PC-3 (cell line): ENCODE results near the gene GTF2H4. TPM values are rescaled to one million over a fixed set of nuclear protein-coding genes. Genes with fewer than 3 reads are reported as not detected.
"Not testable (repeated sequence)": the region's sequence is repeated elsewhere in the genome, so short reads cannot be mapped to it uniquely, and the experiment has no call there.

Source experiments
- ATAC-seq: fragments of 200-7000 bp; cut with Tn5 transposase; 2 replicates; pipeline ENCODE4 v1.9.1; 2020; ENCODE audit warnings: mild to moderate bottlenecking, moderate library complexity
- BruUV-seq: library from RNA; stranded (reverse); fragments of 400-500 nt; replicated peaks from 2 replicates; lab custom pipeline; 2021; lab: Mats Ljungman, UMichigan
- CTCF ChIA-PET: fragments of 300-600 bp; sonication (Branson Sonifier 250); formaldehyde crosslinking; loops from one replicate; lab custom pipeline; 2022; ENCODE audit warnings: antibody characterized with exemption; lab: Charles Lee
- POLR2A ChIA-PET: fragments of 300-600 bp; sonication (Branson Sonifier 250); formaldehyde crosslinking; loops from one replicate; lab custom pipeline; 2022; ENCODE audit warnings: antibody characterized with exemption; ENCODE audit not compliant: unreplicated experiment; lab: Charles Lee
- DNase-seq: peaks from one replicate; pipeline ENCODE4 v3.0.0-alpha.2; 2015
- H2AFZ ChIP-seq: fragments of 300-600 bp; sonication (generic); 2 replicates; pipeline ENCODE4 v1.6.0; 2016; ENCODE audit warnings: antibody characterized with exemption, low read length
- H3F3A ChIP-seq: fragments of 300-600 bp; sonication (generic); one replicate; pipeline ENCODE4 v1.6.0; 2017; ENCODE audit warnings: antibody characterized with exemption, low read length, control low read depth, mild to moderate bottlenecking; ENCODE audit not compliant: unreplicated experiment
- H3K27ac ChIP-seq: fragments of 300-600 bp; sonication (generic); 2 replicates; pipeline ENCODE4 v1.5.1; 2016; ENCODE audit warnings: mild to moderate bottlenecking, low read length
- H3K27me3 ChIP-seq: fragments of 300-600 bp; sonication (generic); 2 replicates; pipeline ENCODE4 v1.6.1; 2016; ENCODE audit warnings: low read length, mixed read lengths
- H3K36me3 ChIP-seq: fragments of 300-600 bp; sonication (generic); 2 replicates; pipeline ENCODE4 v1.6.1; 2016; ENCODE audit warnings: low read depth, mixed run types, low read length, mixed read lengths
- H3K4me1 ChIP-seq: fragments of 300-600 bp; sonication (generic); 2 replicates; pipeline ENCODE4 v1.5.1; 2016; ENCODE audit warnings: low read length; ENCODE audit not compliant: insufficient read depth
- H3K4me2 ChIP-seq: fragments of 300-600 bp; sonication (generic); 2 replicates; pipeline ENCODE4 v1.6.0; 2016; ENCODE audit warnings: low read length
- H3K4me3 ChIP-seq: fragments of 300-600 bp; sonication (generic); 2 replicates; pipeline ENCODE4 v1.5.1; 2016; ENCODE audit warnings: mild to moderate bottlenecking, low read length, mixed read lengths
- H3K79me2 ChIP-seq: fragments of 300-600 bp; sonication (generic); 2 replicates; pipeline ENCODE4 v1.6.1; 2017; ENCODE audit warnings: low read length, mixed read lengths
- H3K9ac ChIP-seq: fragments of 300-600 bp; sonication (generic); 2 replicates; pipeline ENCODE4 v1.6.0; 2016; ENCODE audit warnings: mild to moderate bottlenecking, low read length
- H3K9me2 ChIP-seq: fragments of 300-600 bp; sonication (generic); replicated peaks from 2 replicates; pipeline ENCODE4 v1.6.1; 2016; ENCODE audit warnings: mixed run types, low read length, mixed read lengths
- H3K9me3 ChIP-seq: fragments of 300-600 bp; sonication (generic); 2 replicates; pipeline ENCODE4 v1.6.1; 2016; ENCODE audit warnings: low read length, mixed read lengths
- H4K20me1 ChIP-seq: fragments of 300-600 bp; sonication (generic); 2 replicates; pipeline ENCODE4 v1.6.1; 2016; ENCODE audit warnings: low read length, mixed read lengths
- EZH2 ChIP-seq: fragments of 300-600 bp; sonication (generic); IDR thresholded peaks from one replicate; pipeline ENCODE4 v1.6.1; 2017; ENCODE audit warnings: antibody characterized with exemption, mild to moderate bottlenecking, low read length; ENCODE audit not compliant: unreplicated experiment
- EZH2phosphoT487 ChIP-seq: fragments of 300-600 bp; sonication (generic); IDR thresholded peaks from 2 replicates; pipeline ENCODE4 v1.6.1; 2018; ENCODE audit warnings: mild to moderate bottlenecking, antibody characterized with exemption, low read length, borderline replicate concordance
- intact Hi-C: fragments of 100-400 bp; cut with micrococcal nuclease; formaldehyde crosslinking; loops from 2 replicates; pipeline ENCODE4 v1.9.0; 2023
- total RNA-seq: library from RNA; depleted of rRNA; stranded (reverse); fragments of >200 nt; gene quantifications from 2 replicates; pipeline ENCODE4 v1.2.3, GENCODE V29; 2014
- TF ChIP-seq, protein P1 (sequence below): fragments of 300-600 bp; sonication (generic); conservative IDR thresholded peaks from 2 replicates; pipeline ENCODE4 v1.5.1; 2017; ENCODE audit warnings: antibody characterized with exemption, low read depth, mild to moderate bottlenecking, low read length

Gene GTF2H4
- total RNA-seq, 1 experiment from 2014 or later = 28.7 TPM

DNA sequence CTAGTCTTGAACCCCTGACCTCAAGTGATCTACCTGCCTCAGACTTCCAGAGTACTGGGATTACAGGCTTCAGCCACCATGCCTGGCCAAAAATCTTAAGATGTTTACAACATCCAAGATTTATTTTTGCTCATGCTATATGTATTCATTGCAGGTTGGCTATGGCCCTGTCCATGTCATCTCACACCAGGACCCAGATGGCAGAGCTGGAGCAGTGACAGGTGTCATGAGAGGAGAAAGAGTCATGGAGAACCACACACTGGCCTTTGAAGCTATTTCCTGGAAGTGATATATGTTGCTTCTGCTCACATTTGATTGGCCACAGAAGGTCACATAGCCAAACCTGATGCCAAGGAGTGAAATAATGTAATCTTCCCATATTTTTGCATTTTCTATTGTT, 37.5 kb upstream of the GTF2H4 start:
- Histone ChIP-seq H3K4me3 (no peak overlapping the region), H3K9me3 (peaks cover 9% of the 10 kb centered on the region), H3K27ac (no peak overlapping the region), H3K9me2 (no peaks in the 10 kb centered on the region), H3K27me3 (no peaks in the 10 kb centered on the region), H3K9ac (no peak overlapping the region), H3K36me3 (no peaks in the 10 kb centered on the region; the same call in 1 of the 2 replicates), H4K20me1 (no peaks in the 10 kb centered on the region), H3K4me2 (no peak overlapping the region), H3F3A (no peaks in the 10 kb centered on the region), H3K4me1 (peaks cover under 1% of the 10 kb centered on the region; the same call in 1 of the 2 replicates), H2AFZ (no peak overlapping the region), H3K79me2 (no peaks in the 10 kb centered on the region)
- CTCF ChIA-PET = no interaction called here
- DNase-seq (no peak), ATAC-seq (no peak)
- intact Hi-C loops = no loop called here
- TF ChIP-seq, protein P1, sequence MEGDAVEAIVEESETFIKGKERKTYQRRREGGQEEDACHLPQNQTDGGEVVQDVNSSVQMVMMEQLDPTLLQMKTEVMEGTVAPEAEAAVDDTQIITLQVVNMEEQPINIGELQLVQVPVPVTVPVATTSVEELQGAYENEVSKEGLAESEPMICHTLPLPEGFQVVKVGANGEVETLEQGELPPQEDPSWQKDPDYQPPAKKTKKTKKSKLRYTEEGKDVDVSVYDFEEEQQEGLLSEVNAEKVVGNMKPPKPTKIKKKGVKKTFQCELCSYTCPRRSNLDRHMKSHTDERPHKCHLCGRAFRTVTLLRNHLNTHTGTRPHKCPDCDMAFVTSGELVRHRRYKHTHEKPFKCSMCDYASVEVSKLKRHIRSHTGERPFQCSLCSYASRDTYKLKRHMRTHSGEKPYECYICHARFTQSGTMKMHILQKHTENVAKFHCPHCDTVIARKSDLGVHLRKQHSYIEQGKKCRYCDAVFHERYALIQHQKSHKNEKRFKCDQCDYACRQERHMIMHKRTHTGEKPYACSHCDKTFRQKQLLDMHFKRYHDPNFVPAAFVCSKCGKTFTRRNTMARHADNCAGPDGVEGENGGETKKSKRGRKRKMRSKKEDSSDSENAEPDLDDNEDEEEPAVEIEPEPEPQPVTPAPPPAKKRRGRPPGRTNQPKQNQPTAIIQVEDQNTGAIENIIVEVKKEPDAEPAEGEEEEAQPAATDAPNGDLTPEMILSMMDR = no peak
- TF ChIP-seq EZH2phosphoT487 (no peak), EZH2 (no peak)
- POLR2A ChIA-PET = no interaction called here
- BruUV-seq = no TSS peak

DNA sequence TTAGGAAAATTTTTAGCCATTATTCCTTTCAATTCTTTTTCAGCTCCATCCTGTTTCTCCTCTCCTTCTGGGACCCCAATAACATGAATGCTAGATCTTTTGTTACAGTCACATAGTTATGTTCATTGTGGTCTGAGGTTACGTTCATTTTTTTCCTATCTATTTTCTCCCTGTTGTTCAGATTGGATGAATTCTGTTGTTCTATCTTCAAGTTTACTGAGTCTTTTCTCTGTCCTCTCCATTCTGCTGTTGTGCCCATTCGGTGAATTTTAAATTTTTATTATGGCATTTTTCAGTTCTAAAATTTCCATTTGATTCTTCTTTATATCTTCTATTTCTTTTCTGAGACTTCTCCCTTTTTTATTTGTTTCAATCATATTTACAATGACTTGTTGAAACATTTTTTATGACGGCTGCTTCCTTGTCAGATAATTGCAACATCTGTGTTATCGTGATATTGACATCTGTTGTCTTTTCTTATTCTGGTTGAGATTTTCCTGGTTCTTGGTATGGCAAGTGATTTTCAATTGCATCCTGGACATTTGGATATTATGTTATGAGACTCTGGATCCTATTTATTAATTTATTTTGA, 36.3 kb upstream of the GTF2H4 start:
- Histone ChIP-seq H4K20me1 (no peaks in the 10 kb centered on the region), H2AFZ (no peak overlapping the region), H3K9me3 (peaks cover 9% of the 10 kb centered on the region), H3K36me3 (no peaks in the 10 kb centered on the region; the same call in 1 of the 2 replicates), H3K4me3 (no peak overlapping the region), H3K9me2 (no peaks in the 10 kb centered on the region), H3K9ac (no peak overlapping the region), H3K27ac (no peak overlapping the region), H3K27me3 (no peaks in the 10 kb centered on the region), H3K4me1 (peaks cover 11% of the 10 kb centered on the region; the same call in 1 of the 2 replicates), H3F3A (no peaks in the 10 kb centered on the region), H3K4me2 (no peak overlapping the region), H3K79me2 (no peaks in the 10 kb centered on the region)
- no peak for TF ChIP-seq EZH2phosphoT487
- intact Hi-C loops = no loop called here
- ChIA-PET CTCF (no interaction called here), POLR2A (no interaction called here)
- ATAC-seq (no peak), DNase-seq (no peak)
- no TSS peak for BruUV-seq

DNA sequence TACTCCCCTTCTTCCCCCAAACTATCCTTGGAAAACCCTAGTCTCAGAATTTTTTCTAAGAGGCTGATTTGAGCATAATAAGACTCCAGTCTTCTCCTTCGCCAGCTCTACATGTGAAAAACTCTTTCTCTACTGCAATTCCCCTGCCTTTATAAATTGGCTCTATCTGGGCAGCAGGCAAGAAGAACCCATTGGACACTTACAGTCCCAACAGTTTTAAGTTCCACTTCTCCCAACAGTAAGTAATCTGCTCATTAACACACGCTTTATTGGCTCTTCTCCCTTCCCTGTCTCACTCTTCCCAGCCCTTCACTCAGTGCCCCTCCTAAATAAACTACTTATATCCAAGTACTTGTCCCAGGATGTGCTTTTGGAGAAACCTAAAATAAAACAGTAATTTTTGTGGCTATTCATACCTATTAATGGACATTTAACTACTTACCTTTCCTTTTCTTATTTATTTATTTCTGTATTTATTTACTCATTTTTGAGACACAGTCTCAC, 34.8 kb upstream of the GTF2H4 start:
- no peak for TF ChIP-seq EZH2phosphoT487
- TF ChIP-seq EZH2 = no peak
- TF ChIP-seq, protein P1 = no peak
- H3K27me3 ChIP-seq = no peaks in the 10 kb centered on the region
- no peaks in the 10 kb centered on the region for H4K20me1 ChIP-seq
- H3K9ac ChIP-seq = no peak overlapping the region
- no peak for ATAC-seq
- intact Hi-C loops = no loop called here
- H3K27ac ChIP-seq = no peak overlapping the region
- H3K9me3 ChIP-seq = peaks cover 9% of the 10 kb centered on the region
- H3K4me1 ChIP-seq = peaks cover 20% of the 10 kb centered on the region
- CTCF ChIA-PET = no interaction called here
- BruUV-seq = no TSS peak
- H3K4me2 ChIP-seq = no peak overlapping the region
- no peak overlapping the region for H2AFZ ChIP-seq
- H3F3A ChIP-seq = no peaks in the 10 kb centered on the region
- no peak for DNase-seq
- no peaks in the 10 kb centered on the region for H3K9me2 ChIP-seq
- no peaks in the 10 kb centered on the region for H3K79me2 ChIP-seq
- POLR2A ChIA-PET = no interaction called here
- H3K4me3 ChIP-seq = no peak overlapping the region
- H3K36me3 ChIP-seq = no peaks in the 10 kb centered on the region; the same call in 1 of the 2 replicates

DNA sequence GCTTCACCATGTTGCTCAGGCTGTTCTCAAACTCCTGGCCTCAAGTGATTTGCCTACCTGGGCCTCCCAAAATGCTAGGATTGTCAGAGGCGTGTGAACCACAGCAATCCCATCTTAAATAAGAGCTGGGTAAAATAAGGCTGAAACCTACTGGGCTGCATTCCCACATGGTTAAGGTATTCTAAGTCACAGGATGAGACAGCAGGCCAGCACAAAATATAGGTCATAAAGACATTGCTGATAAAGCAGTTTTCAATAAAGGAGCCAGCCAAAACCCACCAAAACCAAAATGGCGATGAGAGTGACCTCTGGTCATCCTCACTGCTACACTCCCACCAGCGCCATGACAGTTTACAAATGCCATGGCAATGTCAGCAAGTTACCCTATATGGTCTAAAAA, 34.2 kb upstream of the GTF2H4 start:
- H3K4me2 ChIP-seq, intact Hi-C loops, H3K27ac ChIP-seq, H3K27me3 ChIP-seq, CTCF ChIA-PET, BruUV-seq, H4K20me1 ChIP-seq, DNase-seq, H3K4me3 ChIP-seq, H3K36me3 ChIP-seq, H3K9me3 ChIP-seq, POLR2A ChIA-PET, H3F3A ChIP-seq, ATAC-seq, H3K9ac ChIP-seq, H3K79me2 ChIP-seq, H3K9me2 ChIP-seq, H2AFZ ChIP-seq: not testable (repeated sequence)
- peaks cover 20% of the 10 kb centered on the region for H3K4me1 ChIP-seq
